CD4-positive, alpha-beta T cell treated with Interleukin-2 at 100 ng/mL for 4 hours (primary cell): ENCODE measurements around the gene NIBAN1.
"Not testable (repeated sequence)": the region's sequence is repeated elsewhere in the genome, so short reads cannot be mapped to it uniquely, and the experiment has no call there.

Experiments used
- DNase-seq: peaks from one replicate; pipeline ENCODE4 v3.0.0-alpha.2; 2020; ENCODE audit warnings: low spot score

The NIBAN1 gene, protein sequence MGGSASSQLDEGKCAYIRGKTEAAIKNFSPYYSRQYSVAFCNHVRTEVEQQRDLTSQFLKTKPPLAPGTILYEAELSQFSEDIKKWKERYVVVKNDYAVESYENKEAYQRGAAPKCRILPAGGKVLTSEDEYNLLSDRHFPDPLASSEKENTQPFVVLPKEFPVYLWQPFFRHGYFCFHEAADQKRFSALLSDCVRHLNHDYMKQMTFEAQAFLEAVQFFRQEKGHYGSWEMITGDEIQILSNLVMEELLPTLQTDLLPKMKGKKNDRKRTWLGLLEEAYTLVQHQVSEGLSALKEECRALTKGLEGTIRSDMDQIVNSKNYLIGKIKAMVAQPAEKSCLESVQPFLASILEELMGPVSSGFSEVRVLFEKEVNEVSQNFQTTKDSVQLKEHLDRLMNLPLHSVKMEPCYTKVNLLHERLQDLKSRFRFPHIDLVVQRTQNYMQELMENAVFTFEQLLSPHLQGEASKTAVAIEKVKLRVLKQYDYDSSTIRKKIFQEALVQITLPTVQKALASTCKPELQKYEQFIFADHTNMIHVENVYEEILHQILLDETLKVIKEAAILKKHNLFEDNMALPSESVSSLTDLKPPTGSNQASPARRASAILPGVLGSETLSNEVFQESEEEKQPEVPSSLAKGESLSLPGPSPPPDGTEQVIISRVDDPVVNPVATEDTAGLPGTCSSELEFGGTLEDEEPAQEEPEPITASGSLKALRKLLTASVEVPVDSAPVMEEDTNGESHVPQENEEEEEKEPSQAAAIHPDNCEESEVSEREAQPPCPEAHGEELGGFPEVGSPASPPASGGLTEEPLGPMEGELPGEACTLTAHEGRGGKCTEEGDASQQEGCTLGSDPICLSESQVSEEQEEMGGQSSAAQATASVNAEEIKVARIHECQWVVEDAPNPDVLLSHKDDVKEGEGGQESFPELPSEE

GRCh38 chr1:184974056-184974836 is at the start of gene NIBAN1:
Gene NIBAN1, minus strand, starts transcription at chr1:184974508. Its CDS starts 152 bp downstream, at chr1:184974356.
- DNase-seq, result peak; percentile 79

DNA sequence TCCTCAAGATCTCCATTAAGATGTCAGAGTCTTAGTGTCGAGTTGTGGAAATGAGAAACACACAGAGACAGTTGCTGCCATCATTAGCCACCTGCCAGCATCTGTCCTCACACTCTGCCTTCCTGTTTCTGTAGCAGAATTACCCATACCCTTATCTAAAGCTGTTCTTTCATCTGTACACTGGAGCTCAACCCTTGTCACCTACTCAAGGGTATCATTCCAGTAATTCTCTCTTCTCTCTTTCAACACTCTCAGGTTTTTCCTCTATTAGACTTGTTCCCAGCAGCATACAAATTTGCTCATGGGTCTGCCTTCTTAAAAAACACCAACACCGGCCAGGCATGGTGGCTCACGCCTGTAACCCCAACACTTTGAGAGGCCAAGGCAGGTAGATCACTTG is 43.7 kb upstream of the NIBAN1 start:
- no peak for DNase-seq

GRCh38 chr1:185017338-185017737 is 43.0 kb upstream of the NIBAN1 start:
- DNase-seq, result no peak

- DNase-seq, result no peak
These were observed 42.6 kb upstream of the NIBAN1 start for GRCh38 chr1:185016880-185017279.

DNA sequence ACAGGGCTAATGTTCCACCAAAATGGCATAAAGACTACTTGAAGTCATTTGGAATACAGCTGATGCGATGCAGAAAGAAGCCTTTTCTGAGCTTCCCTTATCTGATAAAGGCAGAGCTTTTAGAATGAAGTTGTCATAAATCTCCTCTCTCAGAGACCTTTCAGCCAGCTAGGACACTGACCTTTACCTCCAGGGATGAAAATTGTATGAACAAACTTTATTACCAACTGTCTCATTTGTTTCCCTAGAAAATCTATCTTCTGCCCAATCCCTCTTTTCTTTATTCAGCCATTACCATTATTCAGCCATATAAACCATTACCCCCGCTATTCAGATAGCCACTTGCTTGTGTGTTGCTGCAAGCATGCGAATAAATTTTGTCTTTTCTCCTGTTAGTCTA is 41.3 kb upstream of the NIBAN1 start:
- DNase-seq, result no peak

- no peak for DNase-seq
These were observed 40.6 kb upstream of the NIBAN1 start for GRCh38 chr1:185014941-185015340.

- DNase-seq, result no peak
These were observed 36.1 kb upstream of the NIBAN1 start for GRCh38 chr1:185010361-185010760.

DNA sequence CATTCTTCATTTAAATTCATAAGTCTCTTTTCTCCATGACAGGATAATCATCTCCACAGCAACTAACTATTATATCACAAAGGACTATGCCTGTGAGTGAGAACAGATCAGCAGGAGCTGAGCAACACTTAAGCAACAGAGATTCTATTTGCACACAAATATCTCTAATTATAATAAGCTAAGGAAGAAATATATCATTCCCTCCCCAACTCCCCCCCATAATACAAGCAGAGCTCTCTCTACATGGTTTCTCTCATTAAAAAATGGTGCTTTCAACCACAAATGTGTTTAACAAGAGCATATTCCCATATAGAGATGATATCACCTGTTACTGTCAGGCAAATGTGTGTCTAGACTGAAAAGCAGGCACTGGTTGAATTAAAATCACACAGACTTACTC is 34.5 kb upstream of the NIBAN1 start:
- DNase-seq, result no peak

DNA sequence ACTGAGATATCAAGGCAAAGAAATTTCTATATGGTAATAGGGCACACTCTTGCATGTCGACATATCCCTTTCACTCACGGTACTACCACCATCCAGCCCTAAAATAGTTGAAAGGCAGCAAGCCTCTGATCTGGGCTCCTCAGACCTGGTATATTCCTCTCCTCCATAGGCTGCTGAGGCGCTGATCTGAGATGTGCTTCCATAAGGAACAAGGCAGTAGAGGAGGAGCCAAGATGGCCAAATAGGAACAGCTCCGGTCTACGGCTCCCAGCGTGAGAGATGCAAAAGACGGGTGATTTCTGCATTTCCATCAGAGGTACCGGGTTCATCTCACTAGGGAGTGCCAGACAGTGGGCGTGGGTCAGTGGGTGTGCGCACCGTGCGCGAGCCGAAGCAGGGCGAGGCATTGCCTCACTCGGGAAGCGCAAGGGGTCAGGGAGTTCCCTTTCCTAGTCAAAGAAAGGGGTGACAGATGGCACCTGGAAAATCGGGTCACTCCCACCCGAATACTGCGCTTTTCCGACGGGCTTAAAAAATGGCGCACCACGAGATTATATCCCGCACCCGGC is 27.1 kb upstream of the NIBAN1 start:
- DNase-seq, result not testable (repeated sequence)

DNA sequence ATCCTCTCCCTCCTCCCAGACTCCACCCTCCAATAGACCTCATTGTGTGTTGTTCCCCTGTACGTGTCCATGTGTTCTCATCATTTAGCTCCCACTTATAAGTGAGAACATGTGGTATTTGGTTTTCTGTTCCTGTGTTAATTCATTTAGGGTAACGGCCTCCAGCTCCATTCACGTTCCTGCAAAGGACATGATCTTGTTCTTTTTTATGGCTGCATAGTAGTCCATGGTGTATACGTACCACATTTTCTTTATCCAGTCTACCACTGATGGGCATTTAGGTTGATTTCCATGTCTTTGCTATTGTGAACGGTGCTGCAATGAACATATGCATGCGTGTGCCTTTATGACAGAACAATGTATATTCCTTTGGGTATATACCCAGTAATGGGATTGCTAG is 25.7 kb upstream of the NIBAN1 start:
- DNase-seq, result not testable (repeated sequence)

- DNase-seq, result no peak
These were observed 20.0 kb upstream of the NIBAN1 start for GRCh38 chr1:184994301-184994700.

- DNase-seq, result no peak
These were observed 18.0 kb upstream of the NIBAN1 start for GRCh38 chr1:184992271-184992670.

DNA sequence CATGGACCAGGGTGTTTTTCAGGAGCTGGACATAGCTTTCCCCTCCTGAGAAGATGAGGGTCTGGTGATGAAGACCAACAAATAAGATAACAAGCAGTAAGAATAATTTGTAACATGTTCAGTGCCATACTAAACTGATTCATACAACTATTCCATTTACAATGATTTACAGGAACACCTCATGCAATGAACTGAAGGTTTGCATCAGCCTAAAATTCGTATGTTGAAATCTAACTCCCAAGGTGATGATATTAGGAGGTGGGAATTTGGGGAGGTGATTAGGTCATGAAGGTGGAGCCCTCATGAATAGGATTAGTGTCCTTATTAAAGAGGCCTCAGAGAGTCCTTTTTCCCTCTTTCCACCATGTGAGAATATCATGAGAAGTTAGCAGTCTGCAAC is 15.9 kb upstream of the NIBAN1 start:
- no peak for DNase-seq

- DNase-seq, result no peak
These were observed 14.2 kb upstream of the NIBAN1 start for GRCh38 chr1:184988506-184988905.

DNA sequence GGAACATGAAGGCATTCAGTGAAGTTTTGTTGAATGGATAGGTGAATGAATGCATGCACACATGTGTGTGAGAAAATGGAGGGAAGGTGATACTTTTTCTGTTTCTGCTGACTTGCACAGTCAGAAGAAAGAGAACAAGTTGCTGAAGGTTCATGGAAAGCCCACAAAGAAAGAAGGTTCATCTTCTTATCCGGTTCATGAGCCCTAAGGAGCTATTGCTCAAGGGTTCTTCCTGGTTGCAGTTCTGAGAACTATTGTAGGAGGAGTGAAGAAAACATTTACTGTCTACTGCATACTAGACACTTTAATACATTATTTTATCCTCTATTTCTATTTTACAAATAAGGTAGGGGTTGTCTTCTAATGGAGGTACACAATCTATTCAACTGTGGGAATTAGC is 13.4 kb upstream of the NIBAN1 start:
- no peak for DNase-seq

DNA sequence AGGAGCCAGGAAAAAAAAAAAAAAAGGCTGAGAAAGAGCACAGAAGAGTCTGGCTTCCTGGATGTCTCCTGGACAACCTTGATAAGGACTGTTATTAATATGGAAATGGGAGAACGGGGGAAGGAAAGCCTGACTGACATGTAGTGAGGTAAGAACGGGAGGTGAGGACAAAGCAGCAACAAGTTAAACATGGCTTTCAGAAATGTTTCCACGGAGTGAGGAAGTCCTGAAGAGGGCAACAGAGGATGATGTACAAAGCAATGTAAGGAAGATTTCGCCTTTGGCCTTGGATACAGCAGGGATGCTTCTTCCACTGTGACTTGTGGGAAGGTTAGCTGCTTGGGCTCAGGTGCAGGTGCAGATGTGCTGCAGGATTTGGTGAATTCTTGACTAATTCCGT is 11.9 kb upstream of the NIBAN1 start:
- DNase-seq, result no peak

- peak; percentile 85 for DNase-seq
These were observed 8.0 kb upstream of the NIBAN1 start for GRCh38 chr1:184982002-184982954.

GRCh38 chr1:184980726-184981125 is 6.4 kb upstream of the NIBAN1 start:
- DNase-seq, result no peak

DNA sequence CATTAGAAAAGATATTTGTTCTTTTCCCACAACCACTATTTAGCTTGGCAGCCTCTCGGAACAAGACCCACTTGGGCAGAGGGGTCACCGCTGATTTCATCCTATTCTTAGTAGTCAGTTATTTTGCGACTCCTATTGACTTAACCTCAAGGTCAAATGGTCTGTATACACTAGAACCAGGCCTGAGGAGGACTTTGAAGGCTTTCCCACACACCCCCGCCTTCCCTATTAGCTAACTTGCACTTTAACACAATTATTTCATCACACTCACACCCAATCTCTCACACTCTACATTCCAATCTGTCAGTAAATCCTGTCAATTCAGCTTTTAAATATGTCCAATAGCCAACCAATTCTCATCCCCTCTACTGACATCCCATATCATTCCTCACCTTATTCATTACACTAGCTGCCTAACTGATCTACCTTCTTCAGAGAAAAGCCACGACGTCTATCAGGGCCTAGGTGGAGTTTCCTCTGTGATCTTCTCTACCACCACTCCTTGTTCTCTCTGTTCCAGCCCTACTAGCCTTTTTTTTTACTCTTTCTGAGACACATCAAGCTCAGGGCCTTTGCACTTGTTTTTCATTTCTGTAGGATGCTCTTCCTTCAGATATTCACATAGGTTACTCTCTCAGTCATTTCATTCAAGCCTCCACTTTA is 1.0 kb upstream of the NIBAN1 start:
- peak; percentile 70 for DNase-seq

DNA sequence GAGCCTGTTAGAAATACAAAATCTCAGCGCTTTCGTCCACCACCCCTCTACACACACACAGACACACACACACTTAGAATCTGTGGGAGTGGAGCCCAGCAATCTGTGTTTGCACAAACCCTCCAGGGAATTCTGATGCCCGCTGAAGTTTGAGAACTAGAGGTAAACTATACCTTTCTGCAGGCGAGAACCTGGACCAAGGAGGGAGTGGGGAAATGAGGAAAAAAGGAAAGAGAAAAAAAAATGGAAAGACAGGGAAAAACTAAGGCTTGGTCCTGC is 468 bp upstream of the NIBAN1 start:
- no peak for DNase-seq
